Sigmoid colon (tissue), 7 donors: ENCODE measurements around the gene CCDC61. TPM values are rescaled to one million over a fixed set of nuclear protein-coding genes. Genes with fewer than 3 reads are reported as not detected.

ENCODE experiments used
- DNase-seq: peaks from one replicate; pipeline ENCODE4 v3.0.0-alpha.2; 2019
- H3K27ac ChIP-seq, 4 donors: fragments of 200-600 bp; sonication (generic); one replicate each; pipeline ENCODE4 v1.5.1; 2016 to 2019; ENCODE audit warnings: mild to moderate bottlenecking in 1 of 4
- H3K27me3 ChIP-seq, 3 donors: fragments of 200-600 bp; sonication (generic); one replicate each; pipeline ENCODE4 v1.5.1; 2019; ENCODE audit warnings: mild to moderate bottlenecking in 1 of 3
- H3K36me3 ChIP-seq, 4 donors: fragments of 200-600 bp; sonication (generic); one replicate each; pipeline ENCODE4 v1.5.1; 2016 to 2019
- H3K4me1 ChIP-seq, 4 donors: fragments of 200-600 bp; sonication (generic); one replicate each; pipeline ENCODE4 v1.5.1; 2017 to 2019
- H3K4me3 ChIP-seq, 4 donors: fragments of 200-600 bp; sonication (generic); one replicate each; pipeline ENCODE4 v1.5.1; 2017 to 2019; ENCODE audit warnings: mild to moderate bottlenecking in 2 of 4, moderate library complexity in 1 of 4
- H3K9me3 ChIP-seq, 4 donors: fragments of 200-600 bp in 3 of 4; sonication (generic) in 3 of 4; one replicate each; pipeline versions ENCODE4 v1.5.1 to v1.6.1; 2013 to 2019
- CTCF ChIP-seq, 4 experiments: fragments of 450-650 bp in 3 of 4; fragments of 200-600 bp in 1 of 4; IDR thresholded peaks; one replicate each; pipeline ENCODE4 v1.5.1; 2016 to 2019; ENCODE audit warnings: antibody characterized with exemption in 4 of 4, mild to moderate bottlenecking in 3 of 4, moderate library complexity in 2 of 4
- EP300 ChIP-seq, 4 donors: sonication (generic); formaldehyde crosslinking; IDR thresholded peaks; one replicate each; pipeline ENCODE4 v1.6.1; 2017; ENCODE audit warnings: antibody characterized with exemption in 4 of 4
- POLR2A ChIP-seq, 2 donors: fragments of 450-650 bp; IDR thresholded peaks; one replicate each; pipeline ENCODE4 v1.6.1; 2016; ENCODE audit warnings: antibody characterized with exemption in 2 of 2, mild to moderate bottlenecking in 2 of 2, moderate library complexity in 2 of 2
- POLR2AphosphoS5 ChIP-seq, 4 donors: sonication (generic); formaldehyde crosslinking; IDR thresholded peaks; one replicate each; pipeline ENCODE4 v1.6.1; 2017; ENCODE audit warnings: antibody characterized with exemption in 4 of 4
- WGBS, 2 donors: extraction: QIAGEN DNeasy Blood & Tissue Kit; methylation state at CpG; one replicate each; pipeline ENCODE4 v1.1.7; 2013; 5-methylcytosine and 5-hydroxymethylcytosine counted together
- intact Hi-C: fragments of 100-400 bp; cut with DNase I; formaldehyde crosslinking; loops from one replicate; pipeline ENCODE4 v1.15.1; 2023
- polyA plus RNA-seq, 3 donors: library from polyadenylated mRNA; stranded (reverse); fragments of 200-250 nt; gene quantifications; one replicate each; pipeline ENCODE4 v1.2.3, GENCODE V29; 2013
- total RNA-seq, 4 donors: library from RNA; depleted of rRNA; stranded (reverse); fragments of >200 nt; gene quantifications; one replicate each; pipeline ENCODE4 v1.1.0, GENCODE V29; 2016
- donor health status: healthy with polysubstance abuse.
- donor health status: Bipolar disorder and iron deficiency.
- donor health status: healthy.

Gene CCDC61
- total and polyA plus RNA-seq, 7 donors: 5.0 to 16.3 (median 10.6) TPM

DNA sequence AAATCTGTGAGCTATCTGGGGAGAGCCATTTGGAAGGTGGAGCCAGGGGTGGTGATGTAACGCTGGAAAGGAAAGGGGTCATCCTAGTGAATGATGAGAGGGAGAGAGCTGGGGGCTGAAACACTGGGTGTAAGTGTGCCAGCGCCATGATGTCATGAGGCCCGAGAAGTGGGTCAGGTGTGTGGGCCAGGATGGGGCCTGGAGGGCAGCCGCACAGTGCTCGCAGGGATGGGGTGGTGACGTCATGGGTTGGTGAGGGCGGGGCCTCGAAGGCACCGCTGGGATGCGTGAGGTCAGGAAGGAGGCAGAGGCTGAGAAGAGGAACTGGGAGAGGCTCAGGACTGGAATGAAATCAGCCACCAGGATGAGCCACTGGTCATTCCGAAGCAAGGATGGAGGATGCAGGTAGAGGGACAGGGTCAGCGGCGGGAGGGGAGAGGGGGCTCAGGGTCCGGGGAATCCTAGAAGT lies 4.4 kb downstream of the CCDC61 start:
- TF ChIP-seq CTCF (IDR thresholded peaks at IDR 0.05) (no peak), POLR2AphosphoS5 (IDR thresholded peaks at IDR 0.05) (no peak), EP300 (IDR thresholded peaks at IDR 0.05) (no peak)
- Histone ChIP-seq H3K27me3 (peaks cover 0 to 26% (median 10%) of the 10 kb centered on the region in 3 donors), H3K4me1 (peaks cover 0 to 27% (median 22%) of the 10 kb centered on the region in 4 donors), H3K36me3 (no peaks in the 10 kb centered on the region), H3K9me3 (no peaks in the 10 kb centered on the region), H3K4me3 (no peak overlapping the region), H3K27ac (no peak overlapping the region)
- 21 to 27% methylated on average over 14 of the region's 14 CpGs for WGBS, 2 donors
- intact Hi-C loops: loop anchor here (5.0 kb wide), 2 partner anchors 97 to 112 kb away; partner anchors contain the start of genes IRF2BP1 and MYPOP
- DNase-seq: no peak

DNA sequence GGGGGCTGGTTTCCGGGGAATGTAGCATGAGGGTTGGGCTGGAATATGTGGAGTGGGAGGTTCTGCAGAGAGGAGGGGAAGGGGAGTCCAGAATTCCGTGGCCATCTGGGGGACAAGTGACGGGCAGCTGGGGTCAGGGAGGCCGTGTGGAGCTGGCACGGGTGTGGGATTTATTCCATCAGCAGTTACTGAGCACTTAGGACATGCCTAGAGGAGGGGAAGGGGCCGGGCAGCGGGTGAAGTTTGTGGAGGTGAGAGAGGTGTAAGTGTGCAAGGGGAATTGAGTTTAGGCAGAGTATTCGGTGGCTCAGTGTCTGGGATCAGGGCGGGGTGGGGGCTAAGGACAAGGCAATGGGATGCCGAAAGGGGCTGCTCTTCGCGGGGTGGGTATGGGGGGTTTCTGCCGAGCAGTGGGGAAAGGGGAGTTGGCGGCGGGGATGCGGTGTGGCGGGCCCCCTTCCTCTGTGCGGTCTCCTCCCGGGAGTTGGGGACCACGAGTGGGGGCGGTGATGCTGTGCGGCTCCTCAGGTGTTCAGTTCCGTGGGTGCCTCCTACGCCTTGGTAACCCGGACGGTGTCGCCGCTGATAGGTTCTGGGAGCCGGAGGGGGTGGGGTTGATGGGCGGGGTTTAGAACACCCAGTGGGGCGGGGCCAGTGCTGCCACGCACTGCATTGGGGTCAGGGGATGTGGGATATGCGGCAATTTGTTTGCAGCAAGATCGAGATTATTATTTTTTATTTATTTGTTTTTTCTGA lies 5.4 kb downstream of the CCDC61 start:
- Histone ChIP-seq H3K4me1 (peaks cover 0 to 25% (median 21%) of the 10 kb centered on the region in 4 donors), H3K27ac (no peak overlapping the region), H3K4me3 (no peak overlapping the region), H3K9me3 (no peaks in the 10 kb centered on the region), H3K36me3 (no peaks in the 10 kb centered on the region), H3K27me3 (peaks cover 0 to 26% (median 10%) of the 10 kb centered on the region in 3 donors)
- TF ChIP-seq POLR2A (IDR thresholded peaks at IDR 0.05) (no peak), POLR2AphosphoS5 (IDR thresholded peaks at IDR 0.05) (no peak), CTCF (IDR thresholded peaks at IDR 0.05) (no peak), EP300 (IDR thresholded peaks at IDR 0.05) (no peak)
- no peak for DNase-seq
- intact Hi-C loops: no loop called here
- 5 to 10% methylated on average over 34 of the region's 34 CpGs for WGBS, 2 donors

- WGBS, 2 donors: 96 to 97% methylated on average over 15 of the region's 15 CpGs
- no peak overlapping the region for H3K4me3 ChIP-seq
- H3K27me3 ChIP-seq: peaks cover 0 to 26% (median 8%) of the 10 kb centered on the region in 3 donors
- intact Hi-C loops: no loop called here
- H3K27ac ChIP-seq: no peak overlapping the region
- H3K4me1 ChIP-seq: peaks cover 0 to 16% (median 14%) of the 10 kb centered on the region in 4 donors
- peaks cover 0 to 19% (median 0%) of the 10 kb centered on the region in 4 donors for H3K36me3 ChIP-seq
- TF ChIP-seq EP300 (IDR thresholded peaks at IDR 0.05) (no peak), POLR2A (IDR thresholded peaks at IDR 0.05) (no peak), POLR2AphosphoS5 (IDR thresholded peaks at IDR 0.05) (no peak), CTCF (IDR thresholded peaks at IDR 0.05) (no peak)
- no peaks in the 10 kb centered on the region for H3K9me3 ChIP-seq
- no peak for DNase-seq
Measured at GRCh38 chr19:46002678-46003275, 7.5 kb downstream of the CCDC61 start.

DNA sequence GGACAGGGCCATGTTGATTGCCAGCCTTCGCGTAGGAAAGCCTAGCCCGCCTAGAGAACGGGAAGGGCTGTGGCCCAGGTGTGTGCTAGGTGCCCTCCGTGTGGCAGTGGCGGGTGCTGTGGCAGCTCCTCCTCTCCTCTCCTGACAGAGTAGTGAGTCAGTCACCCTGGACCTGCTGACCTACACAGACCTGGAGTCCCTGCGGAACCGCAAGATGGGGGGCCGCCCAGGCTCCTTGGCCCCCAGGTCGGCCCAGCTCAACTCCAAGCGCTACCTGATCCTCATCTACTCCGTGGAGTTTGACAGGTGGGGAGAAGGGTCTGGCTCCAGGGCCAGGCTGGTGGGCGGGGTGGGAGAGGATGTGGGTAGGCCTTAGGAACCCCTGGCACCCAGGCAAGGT lies 11.1 kb downstream of the CCDC61 start:
- peaks cover 0 to 3% (median 0%) of the 10 kb centered on the region in 3 donors for H3K27me3 ChIP-seq
- no peak for TF ChIP-seq POLR2A (IDR thresholded peaks at IDR 0.05)
- TF ChIP-seq EP300 (IDR thresholded peaks at IDR 0.05): no peak
- no peak for TF ChIP-seq POLR2AphosphoS5 (IDR thresholded peaks at IDR 0.05)
- no peak for TF ChIP-seq CTCF (IDR thresholded peaks at IDR 0.05)
- H3K4me1 ChIP-seq: no peaks in the 10 kb centered on the region
- intact Hi-C loops: no loop called here
- no peak overlapping the region for H3K27ac ChIP-seq
- no peak for DNase-seq
- WGBS, 2 donors: 96% methylated on average over 13 of the region's 13 CpGs
- H3K4me3 ChIP-seq: no peak overlapping the region
- no peaks in the 10 kb centered on the region for H3K9me3 ChIP-seq
- H3K36me3 ChIP-seq: peaks cover 0 to 27% (median 0%) of the 10 kb centered on the region in 4 donors
